LNCAP (cell line): ENCODE data around the gene SEMA4F.

Experiments
- CTCF ChIP-seq: fragments of 450-650 bp; IDR thresholded peaks from 2 replicates; pipeline ENCODE4 v1.5.1; 2017; ENCODE audit warnings: mild to moderate bottlenecking

The SEMA4F gene

GRCh38 chr2:74702001-74702715 is 48.1 kb downstream of the SEMA4F start:
- no peak for TF ChIP-seq CTCF

GRCh38 chr2:74703373-74703772 is 49.3 kb downstream of the SEMA4F start:
- TF ChIP-seq CTCF, result no peak

DNA sequence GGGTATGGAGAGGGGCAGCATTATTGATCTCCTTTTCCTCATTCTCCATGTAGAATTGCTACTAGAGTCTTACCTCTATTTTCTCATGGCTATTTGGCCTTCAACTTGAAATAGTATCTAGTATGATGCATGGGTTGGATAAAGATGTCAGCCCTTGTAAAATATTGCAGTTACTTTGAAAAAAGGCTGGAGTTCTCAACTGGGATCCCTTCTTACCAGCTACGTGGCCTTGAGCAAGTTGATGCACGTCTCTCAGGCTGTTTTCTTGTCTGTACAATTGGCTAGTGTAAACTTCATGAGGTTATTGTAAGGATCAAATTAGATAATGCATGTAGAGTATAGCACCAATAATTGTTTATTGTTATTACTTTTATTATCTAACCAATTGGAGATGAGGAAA is 50.2 kb downstream of the SEMA4F start:
- TF ChIP-seq CTCF, result no peak

GRCh38 chr2:74706741-74707140 is 52.7 kb downstream of the SEMA4F start:
- no peak for TF ChIP-seq CTCF

GRCh38 chr2:74707837-74708236 is 53.8 kb downstream of the SEMA4F start:
- no peak for TF ChIP-seq CTCF

GRCh38 chr2:74708296-74708695 is 54.2 kb downstream of the SEMA4F start:
- no peak for TF ChIP-seq CTCF

- no peak for TF ChIP-seq CTCF
These were observed 54.8 kb downstream of the SEMA4F start for GRCh38 chr2:74708883-74709282.
